Ramos (cell line): ENCODE results near the gene RERE.
"Not testable (repeated sequence)": the region's sequence is repeated elsewhere in the genome, so short reads cannot be mapped to it uniquely, and the experiment has no call there.

ENCODE experiments used
- in situ Hi-C: fragments of 300-500 bp; cut with MboI; formaldehyde crosslinking; loops from one replicate; pipeline ENCODE4 v1.14.3; 2022; ENCODE audit warnings: low sequenced_read_pairs; ENCODE audit not compliant: unreplicated experiment

The RERE gene

GRCh38 chr1:8845104-8846097, 28.0 kb upstream of the RERE start:
- in situ Hi-C loops, result loop anchor here (10.0 to 25.0 kb wide), 2 partner anchors 281 to 833 kb away; no protein-coding TSS in a partner anchor

- in situ Hi-C loops, result loop anchor here (10.0 to 25.0 kb wide), 2 partner anchors 280 to 832 kb away; no protein-coding TSS in a partner anchor
These were observed 27.1 kb upstream of the RERE start for GRCh38 chr1:8844501-8845006.

GRCh38 chr1:8841395-8841794, 24.0 kb upstream of the RERE start:
- in situ Hi-C loops, result loop anchor here (10.0 to 25.0 kb wide), 2 partner anchors 277 to 829 kb away; no protein-coding TSS in a partner anchor

GRCh38 chr1:8839990-8840389, 22.6 kb upstream of the RERE start:
- in situ Hi-C loops, result loop anchor here (10.0 to 25.0 kb wide), 2 partner anchors 275 to 828 kb away; no protein-coding TSS in a partner anchor

- in situ Hi-C loops, result loop anchor here (25.0 kb wide), 1 partner anchor 824 kb away; no protein-coding TSS in a partner anchor
These were observed 18.7 kb upstream of the RERE start for GRCh38 chr1:8835941-8836643.

GRCh38 chr1:8831340-8831739, 13.9 kb upstream of the RERE start:
- in situ Hi-C loops, result loop anchor here (25.0 kb wide), 1 partner anchor 819 kb away; no protein-coding TSS in a partner anchor

GRCh38 chr1:8830732-8831131, 13.3 kb upstream of the RERE start:
- in situ Hi-C loops, result loop anchor here (25.0 kb wide), 1 partner anchor 818 kb away; no protein-coding TSS in a partner anchor

- in situ Hi-C loops, result loop anchor here (25.0 kb wide), 1 partner anchor 814 kb away; no protein-coding TSS in a partner anchor
These were observed 8.6 kb upstream of the RERE start for GRCh38 chr1:8825985-8826481.

GRCh38 chr1:8823295-8823664, 5.8 kb upstream of the RERE start:
- in situ Hi-C loops, result no loop called here

- in situ Hi-C loops, result no loop called here
These were observed 5.2 kb upstream of the RERE start for GRCh38 chr1:8822373-8823294.

- in situ Hi-C loops, result no loop called here
These were observed 3.6 kb upstream of the RERE start for GRCh38 chr1:8821084-8821483.

GRCh38 chr1:8818789-8819188, 1.3 kb upstream of the RERE start:
- in situ Hi-C loops, result not testable (repeated sequence)

GRCh38 chr1:8818325-8818775, 910 bp upstream of the RERE start:
- in situ Hi-C loops, result no loop called here

GRCh38 chr1:8816831-8817411, 519 bp downstream of the RERE start:
- in situ Hi-C loops, result no loop called here

GRCh38 chr1:8816264-8816663, 1.2 kb downstream of the RERE start:
- in situ Hi-C loops, result no loop called here

GRCh38 chr1:8815582-8816151, 1.8 kb downstream of the RERE start:
- in situ Hi-C loops, result no loop called here

- in situ Hi-C loops, result no loop called here
These were observed 2.6 kb downstream of the RERE start for GRCh38 chr1:8814865-8815264.

GRCh38 chr1:8813991-8814390, 3.4 kb downstream of the RERE start:
- in situ Hi-C loops, result no loop called here
